CD4-positive, CD25-positive, alpha-beta regulatory T cell (primary cell): ENCODE results near the gene WFDC1. TPM values are rescaled to one million over a fixed set of nuclear protein-coding genes. Genes with fewer than 3 reads are reported as not detected.

ENCODE experiments used
- ATAC-seq, 2 donors: fragments of 150-1000 bp; cut with Tn5 transposase; one replicate each; pipeline ENCODE4 v1.10.0; 2021; ENCODE audit warnings: low read depth in 2 of 2, moderate number of reproducible peaks in 2 of 2, moderate library complexity in 1 of 2
- DNase-seq, 3 donors: peaks; one replicate each; pipeline versions ENCODE4 v3.0.0 to v3.0.0-alpha.2; 2012 to 2022; ENCODE audit warnings: mixed read lengths in 1 of 3
- H3K27ac ChIP-seq: one replicate; pipeline ENCODE4 v1.7.0; 2013; ENCODE audit warnings: mild to moderate bottlenecking, low read length; ENCODE audit not compliant: insufficient read depth, poor library complexity, severe bottlenecking
- H3K27me3 ChIP-seq: one replicate; pipeline ENCODE4 v1.7.0; 2013; ENCODE audit warnings: low read length; ENCODE audit not compliant: control insufficient read depth, insufficient read depth
- H3K36me3 ChIP-seq: one replicate; pipeline ENCODE4 v1.7.0; 2013; ENCODE audit warnings: mild to moderate bottlenecking, low read length, moderate library complexity; ENCODE audit not compliant: control insufficient read depth, insufficient read depth
- H3K4me1 ChIP-seq: 2 replicates; pipeline ENCODE4 v1.7.0; 2013; ENCODE audit warnings: mild to moderate bottlenecking, low read length; ENCODE audit not compliant: insufficient read depth, control insufficient read depth, poor library complexity, severe bottlenecking
- H3K4me3 ChIP-seq: one replicate; pipeline ENCODE4 v1.7.0; 2013; ENCODE audit warnings: low read depth, mild to moderate bottlenecking, low read length, moderate library complexity
- H3K9me3 ChIP-seq, 2 experiments: 1 replicate in 1 of 2; 2 replicates in 1 of 2; pipeline ENCODE4 v1.7.0; 2013; ENCODE audit warnings: low read length in 2 of 2, mild to moderate bottlenecking in 1 of 2, moderate library complexity in 1 of 2; ENCODE audit not compliant: control insufficient read depth in 2 of 2
- H3K27ac Mint-ChIP-seq, 3 donors: one replicate each; pipeline ENCODE4 v1.8.0; 2020 to 2022; ENCODE audit warnings: mild to moderate bottlenecking in 3 of 3, mixed read lengths in 3 of 3, moderate library complexity in 2 of 3
- H3K27me3 Mint-ChIP-seq: one replicate; pipeline ENCODE4 v1.8.0; 2022; ENCODE audit warnings: mild to moderate bottlenecking, mixed read lengths
- H3K36me3 Mint-ChIP-seq: one replicate; pipeline ENCODE4 v1.8.0; 2020; ENCODE audit warnings: mixed read lengths
- H3K4me1 Mint-ChIP-seq, 4 donors: one replicate each; pipeline ENCODE4 v1.8.0; 2020 to 2022; ENCODE audit warnings: mixed read lengths in 4 of 4, mild to moderate bottlenecking in 1 of 4
- H3K4me3 Mint-ChIP-seq, 4 donors: one replicate each; pipeline ENCODE4 v1.8.0; 2020 to 2022; ENCODE audit warnings: mild to moderate bottlenecking in 4 of 4, mixed read lengths in 4 of 4, moderate library complexity in 3 of 4
- H3K9me3 Mint-ChIP-seq, 7 donors: one replicate each; pipeline ENCODE4 v1.8.0; 2020 to 2022; ENCODE audit warnings: mixed read lengths in 7 of 7, mild to moderate bottlenecking in 3 of 7, moderate library complexity in 2 of 7
- polyA plus RNA-seq, 4 donors: library from polyadenylated mRNA; unstranded; fragments of 300-500 nt; fragmentation: Illumina TruSeq; gene quantifications; one replicate each; pipeline ENCODE4 v1.2.3, GENCODE V29; 2021
- total RNA-seq: library from RNA; stranded (reverse); gene quantifications from one replicate; pipeline ENCODE4 v1.2.3, GENCODE V29; 2022

WFDC1 gene
- total and polyA plus RNA-seq, 5 donors from 2014 or later = not detected

DNA sequence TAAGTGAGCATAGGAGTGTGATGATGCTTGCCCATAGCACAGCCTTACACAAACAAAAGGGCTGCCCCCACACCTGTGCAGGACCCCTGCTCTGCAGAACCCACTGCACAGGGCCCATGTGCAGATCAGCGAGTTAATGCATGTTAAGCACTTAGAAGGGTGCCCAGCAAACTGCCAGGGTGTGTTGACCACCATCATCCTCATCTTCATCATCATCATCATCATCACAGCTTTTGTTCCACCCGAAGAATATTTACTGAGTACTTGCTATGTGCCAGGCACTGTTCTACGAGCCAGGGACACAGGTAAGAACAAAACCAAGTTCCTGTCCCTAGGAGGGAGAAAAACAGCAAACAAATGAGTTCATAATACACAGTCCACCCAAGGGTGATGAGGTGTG is 11.9 kb downstream of the WFDC1 start:
- H3K4me1 ChIP-seq = no peaks in the 10 kb centered on the region
- H3K9me3 ChIP-seq = no peaks in the 10 kb centered on the region
- H3K36me3 ChIP-seq = no peaks in the 10 kb centered on the region
- DNase-seq (no peak), ATAC-seq (no peak)
- Mint-ChIP-seq H3K9me3 (no peaks in the 10 kb centered on the region), H3K27ac (peak overlapping the region in 1 of 3 donors; percentile 27), H3K36me3 (no peaks in the 10 kb centered on the region), H3K27me3 (peaks cover 14% of the 10 kb centered on the region), H3K4me3 (no peak overlapping the region), H3K4me1 (no peaks in the 10 kb centered on the region)
- H3K27me3 ChIP-seq = no peaks in the 10 kb centered on the region
- H3K27ac ChIP-seq = no peak overlapping the region
- H3K4me3 ChIP-seq = no peak overlapping the region

DNA sequence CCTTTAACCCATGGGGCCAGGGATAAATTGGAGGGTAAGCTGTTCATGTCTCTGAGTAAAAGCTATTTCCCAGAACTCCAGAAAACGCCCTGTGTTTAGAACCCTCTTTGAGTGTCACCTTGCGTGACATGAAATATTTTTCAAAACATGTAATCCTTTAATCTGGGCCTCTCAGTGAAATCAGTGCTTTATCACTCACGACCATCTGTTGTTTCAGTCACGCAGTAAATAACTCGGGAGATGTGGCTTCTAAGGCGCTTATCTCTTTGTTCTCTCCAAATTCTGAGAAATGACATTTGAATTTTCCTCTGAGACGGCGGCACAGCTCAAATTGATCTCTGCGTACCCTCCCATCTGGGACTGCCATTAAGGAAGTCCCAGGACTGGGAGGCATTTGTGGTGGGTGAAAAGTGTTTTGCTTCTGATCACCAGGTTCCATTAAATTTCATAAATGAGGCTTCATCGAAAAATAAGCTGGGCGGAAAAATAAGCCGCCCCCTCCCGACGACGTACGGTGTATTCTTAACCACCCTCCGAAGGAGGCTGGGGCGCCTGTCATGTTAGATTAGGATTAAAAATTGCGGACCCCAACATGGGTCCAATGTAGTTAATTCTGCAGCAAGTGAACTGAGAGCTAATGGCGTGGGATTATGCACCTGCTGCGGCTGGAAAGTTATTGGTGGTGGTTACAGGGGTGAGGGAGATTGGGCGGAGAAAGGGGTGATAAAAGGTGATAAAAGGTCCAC is 12.7 kb downstream of the WFDC1 start:
- DNase-seq (no peak), ATAC-seq (no peak)
- Histone ChIP-seq H3K9me3 (no peaks in the 10 kb centered on the region), H3K4me3 (no peak overlapping the region), H3K27me3 (no peaks in the 10 kb centered on the region), H3K27ac (no peak overlapping the region), H3K4me1 (no peaks in the 10 kb centered on the region), H3K36me3 (no peaks in the 10 kb centered on the region)
- Mint-ChIP-seq H3K27ac (no peak overlapping the region), H3K4me3 (no peak overlapping the region), H3K36me3 (no peaks in the 10 kb centered on the region), H3K27me3 (peaks cover 20% of the 10 kb centered on the region), H3K9me3 (no peaks in the 10 kb centered on the region), H3K4me1 (no peaks in the 10 kb centered on the region)

DNA sequence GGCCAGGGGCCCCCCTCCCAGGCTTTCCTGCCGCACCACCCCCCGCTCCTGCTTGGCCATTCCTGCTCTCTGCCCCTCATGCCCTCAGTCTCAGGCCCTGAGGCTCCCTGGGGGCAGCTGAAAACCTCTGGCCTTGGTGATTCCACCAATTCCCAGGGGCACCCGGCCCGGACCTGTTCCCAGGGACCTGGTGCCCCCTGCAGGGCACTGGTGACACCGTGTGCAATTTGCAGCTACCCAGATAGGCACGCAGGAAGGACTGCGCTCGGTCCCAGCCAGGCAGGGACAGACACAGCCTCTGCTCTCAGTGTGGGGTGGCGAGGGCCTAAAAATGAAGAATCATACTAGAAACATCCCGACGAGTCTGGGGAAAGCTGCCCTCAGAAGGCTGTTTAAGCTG is 13.4 kb downstream of the WFDC1 start:
- no peaks in the 10 kb centered on the region for H3K9me3 ChIP-seq
- no peak overlapping the region for H3K27ac ChIP-seq
- no peak overlapping the region for H3K4me3 ChIP-seq
- H3K4me1 Mint-ChIP-seq = no peaks in the 10 kb centered on the region
- no peaks in the 10 kb centered on the region for H3K36me3 Mint-ChIP-seq
- no peaks in the 10 kb centered on the region for H3K36me3 ChIP-seq
- DNase-seq (peak in 1 of 3 donors; percentile 8), ATAC-seq (no peak)
- H3K9me3 Mint-ChIP-seq = no peaks in the 10 kb centered on the region
- no peaks in the 10 kb centered on the region for H3K27me3 ChIP-seq
- no peaks in the 10 kb centered on the region for H3K4me1 ChIP-seq
- no peak overlapping the region for H3K4me3 Mint-ChIP-seq
- H3K27ac Mint-ChIP-seq = no peak overlapping the region
- peaks cover 24% of the 10 kb centered on the region for H3K27me3 Mint-ChIP-seq

DNA sequence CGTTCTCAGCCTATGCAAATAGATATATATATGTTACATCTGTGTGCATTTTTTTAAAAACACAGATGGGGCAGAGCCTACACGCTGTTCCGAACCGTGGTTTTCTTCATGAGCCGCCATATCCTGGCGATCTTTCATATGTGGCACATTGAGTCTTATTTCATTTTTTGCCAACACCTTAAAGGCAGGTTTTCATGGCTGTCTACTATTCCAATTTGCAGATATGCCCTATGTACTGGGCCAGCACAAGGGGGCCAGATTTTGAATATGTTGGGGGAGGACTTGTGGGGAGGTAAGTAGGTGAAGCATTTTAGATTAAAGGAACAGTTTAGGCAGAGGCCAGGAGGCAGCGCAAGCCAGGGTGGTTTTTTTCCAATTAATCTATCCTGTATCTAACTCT is 16.0 kb downstream of the WFDC1 start:
- Histone ChIP-seq H3K27me3 (no peaks in the 10 kb centered on the region), H3K27ac (no peak overlapping the region), H3K36me3 (no peaks in the 10 kb centered on the region), H3K4me1 (no peaks in the 10 kb centered on the region), H3K4me3 (no peak overlapping the region), H3K9me3 (no peaks in the 10 kb centered on the region)
- no peak overlapping the region for H3K27ac Mint-ChIP-seq
- H3K4me1 Mint-ChIP-seq = no peaks in the 10 kb centered on the region
- no peak for ATAC-seq
- no peaks in the 10 kb centered on the region for H3K36me3 Mint-ChIP-seq
- DNase-seq = no peak
- H3K4me3 Mint-ChIP-seq = no peak overlapping the region
- H3K9me3 Mint-ChIP-seq = no peaks in the 10 kb centered on the region
- peaks cover 37% of the 10 kb centered on the region for H3K27me3 Mint-ChIP-seq

DNA sequence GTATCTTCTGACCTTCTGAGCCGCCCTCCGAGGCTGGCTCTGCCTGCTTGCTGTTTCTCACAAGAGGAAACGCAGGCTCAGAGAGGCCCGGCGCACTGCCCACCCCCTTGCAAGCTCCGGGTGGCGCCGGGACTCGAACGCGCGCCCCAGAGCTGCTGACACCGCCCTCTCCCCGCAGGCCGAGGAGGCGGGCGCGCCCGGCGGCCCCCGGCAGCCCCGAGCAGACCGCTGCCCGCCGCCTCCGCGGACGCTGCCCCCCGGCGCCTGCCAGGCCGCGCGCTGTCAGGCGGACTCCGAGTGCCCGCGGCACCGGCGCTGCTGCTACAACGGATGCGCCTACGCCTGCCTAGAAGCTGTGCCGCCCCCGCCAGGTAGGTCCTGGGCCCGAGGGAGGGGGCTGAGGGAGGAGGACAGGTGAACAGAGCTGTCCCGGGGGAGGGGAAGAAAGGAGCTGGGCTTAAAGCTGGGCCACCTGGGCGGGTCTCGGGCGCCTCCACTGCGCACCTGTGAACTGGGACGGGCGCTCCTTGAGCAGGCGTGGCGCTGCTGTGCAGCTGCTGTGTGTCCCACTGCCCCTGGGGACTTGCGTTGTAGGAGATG is 18.2 kb downstream of the WFDC1 start:
- Histone ChIP-seq H3K27me3 (no peaks in the 10 kb centered on the region), H3K9me3 (peaks cover 2 to 3% of the 10 kb centered on the region in 2 experiments), H3K36me3 (no peaks in the 10 kb centered on the region), H3K4me3 (no peak overlapping the region), H3K4me1 (no peaks in the 10 kb centered on the region), H3K27ac (no peak overlapping the region)
- Mint-ChIP-seq H3K9me3 (peaks cover 0 to 3% (median 0%) of the 10 kb centered on the region in 7 donors), H3K4me1 (no peaks in the 10 kb centered on the region), H3K27ac (no peak overlapping the region), H3K27me3 (peaks cover 46% of the 10 kb centered on the region), H3K4me3 (no peak overlapping the region), H3K36me3 (no peaks in the 10 kb centered on the region)
- ATAC-seq (no peak), DNase-seq (no peak)

DNA sequence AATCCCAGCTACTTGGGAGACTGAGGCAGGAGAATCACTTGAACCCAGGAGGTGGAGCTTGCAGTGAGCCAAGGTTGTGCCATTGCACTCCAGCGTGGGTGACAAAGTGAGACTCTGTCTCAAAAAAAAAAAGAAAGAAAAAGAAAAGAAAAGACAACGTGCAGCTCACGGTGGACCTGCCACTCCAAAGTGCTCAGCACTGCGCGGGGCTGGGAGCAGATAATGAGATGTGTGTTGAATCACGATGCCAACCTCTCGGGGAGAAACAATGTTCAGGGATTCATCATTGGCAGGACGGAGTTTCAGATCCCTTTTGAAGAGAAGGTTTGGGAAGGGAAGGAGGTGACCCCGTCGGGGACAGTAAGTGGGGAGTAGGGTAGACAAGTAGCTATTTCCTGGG is 19.2 kb downstream of the WFDC1 start:
- Histone ChIP-seq H3K36me3 (no peaks in the 10 kb centered on the region), H3K4me1 (no peaks in the 10 kb centered on the region), H3K9me3 (peaks cover 2 to 12% of the 10 kb centered on the region in 2 experiments), H3K27ac (no peak overlapping the region), H3K4me3 (no peak overlapping the region), H3K27me3 (no peaks in the 10 kb centered on the region)
- peaks cover 0 to 4% (median 0%) of the 10 kb centered on the region in 7 donors for H3K9me3 Mint-ChIP-seq
- peaks cover 42% of the 10 kb centered on the region for H3K27me3 Mint-ChIP-seq
- no peaks in the 10 kb centered on the region for H3K36me3 Mint-ChIP-seq
- ATAC-seq = no peak
- H3K27ac Mint-ChIP-seq = no peak overlapping the region
- no peak for DNase-seq
- no peak overlapping the region for H3K4me3 Mint-ChIP-seq
- H3K4me1 Mint-ChIP-seq = no peaks in the 10 kb centered on the region

DNA sequence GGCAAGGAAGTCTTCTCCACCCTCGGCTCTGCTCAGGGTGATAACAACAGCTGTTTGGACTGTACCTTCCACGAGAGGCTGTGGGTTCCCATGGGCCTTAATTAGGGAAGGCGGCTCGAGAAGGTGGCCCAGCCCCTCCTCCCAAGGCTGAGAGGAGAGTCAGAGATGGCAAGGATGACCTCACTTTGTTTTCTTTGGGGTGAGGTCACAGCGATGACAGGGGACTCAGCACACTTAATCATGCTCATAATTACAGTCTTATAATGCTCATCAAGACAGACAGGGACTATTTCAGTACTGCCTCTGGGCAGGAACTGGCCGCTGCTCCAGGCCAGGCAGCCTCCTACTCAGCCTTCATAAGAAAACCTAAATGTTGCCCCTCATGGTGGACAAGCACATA is 19.7 kb downstream of the WFDC1 start:
- ATAC-seq (no peak), DNase-seq (no peak)
- H3K27me3 Mint-ChIP-seq = peaks cover 37% of the 10 kb centered on the region
- no peaks in the 10 kb centered on the region for H3K4me1 Mint-ChIP-seq
- no peaks in the 10 kb centered on the region for H3K36me3 ChIP-seq
- H3K27ac ChIP-seq = no peak overlapping the region
- H3K36me3 Mint-ChIP-seq = no peaks in the 10 kb centered on the region
- H3K4me1 ChIP-seq = no peaks in the 10 kb centered on the region
- no peak overlapping the region for H3K4me3 ChIP-seq
- no peak overlapping the region for H3K27ac Mint-ChIP-seq
- H3K9me3 Mint-ChIP-seq = peaks cover 0 to 6% (median 2%) of the 10 kb centered on the region in 7 donors
- H3K9me3 ChIP-seq = peaks cover 2 to 12% of the 10 kb centered on the region in 2 experiments
- no peak overlapping the region for H3K4me3 Mint-ChIP-seq
- no peaks in the 10 kb centered on the region for H3K27me3 ChIP-seq

DNA sequence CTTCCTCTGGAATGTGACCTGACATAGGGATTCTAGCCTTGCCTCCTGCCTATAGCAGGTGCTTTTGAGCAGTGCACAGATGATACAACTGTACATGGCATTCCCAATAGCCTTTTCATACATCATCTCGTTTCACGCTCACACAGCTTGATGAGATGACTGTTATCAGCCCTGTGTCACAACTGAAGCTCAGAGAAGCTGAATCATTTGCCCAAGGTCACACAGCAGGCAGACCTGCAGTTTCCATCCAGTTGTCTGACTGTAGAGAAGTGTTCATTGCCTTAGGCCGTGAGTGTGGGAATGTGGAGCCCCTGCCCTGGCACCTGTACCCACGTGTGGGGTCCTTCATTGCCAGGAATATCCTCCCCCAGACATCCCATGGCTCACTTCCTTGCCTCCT is 20.1 kb downstream of the WFDC1 start:
- Mint-ChIP-seq H3K4me3 (no peak overlapping the region), H3K27ac (no peak overlapping the region), H3K27me3 (peaks cover 39% of the 10 kb centered on the region), H3K9me3 (peaks cover 0 to 6% (median 2%) of the 10 kb centered on the region in 7 donors), H3K4me1 (no peaks in the 10 kb centered on the region), H3K36me3 (no peaks in the 10 kb centered on the region)
- H3K36me3 ChIP-seq = no peaks in the 10 kb centered on the region
- DNase-seq (no peak), ATAC-seq (no peak)
- H3K27me3 ChIP-seq = no peaks in the 10 kb centered on the region
- peaks cover 2 to 12% of the 10 kb centered on the region in 2 experiments for H3K9me3 ChIP-seq
- no peak overlapping the region for H3K4me3 ChIP-seq
- no peak overlapping the region for H3K27ac ChIP-seq
- H3K4me1 ChIP-seq = no peaks in the 10 kb centered on the region
